HAP-1 (cell line): Measurements from ENCODE around the gene SRC.

Source experiments
- DNase-seq, 2 experiments: peaks; one replicate each; pipeline ENCODE4 v3.0.0-alpha.2; 2016 to 2020; ENCODE audit warnings: low spot score in 2 of 2
- H3K27me3 ChIP-seq: fragments of 250-450 bp; sonication (Bioruptor Pico); 2 replicates; pipeline ENCODE4 v1.5.1; 2020; ENCODE audit warnings: low read depth, mild to moderate bottlenecking, moderate library complexity
- H3K36me3 ChIP-seq: fragments of 250-450 bp; sonication (Bioruptor Pico); replicated peaks from 2 replicates; pipeline ENCODE4 v1.5.1; 2020; ENCODE audit warnings: mild to moderate bottlenecking
- H3K4me1 ChIP-seq: fragments of 250-450 bp; sonication (Bioruptor Pico); 2 replicates; pipeline ENCODE4 v1.5.1; 2020; ENCODE audit warnings: mild to moderate bottlenecking
- H3K4me3 ChIP-seq: fragments of 250-450 bp; sonication (Bioruptor Pico); 2 replicates; pipeline ENCODE4 v1.5.1; 2020; ENCODE audit warnings: mild to moderate bottlenecking, moderate library complexity
- H3K9me3 ChIP-seq: fragments of 250-450 bp; sonication (Bioruptor Pico); 2 replicates; pipeline ENCODE4 v1.5.1; 2020; ENCODE audit warnings: mild to moderate bottlenecking, moderate library complexity
- in situ Hi-C: fragments of 300-500 bp; cut with MboI; formaldehyde crosslinking; loops from 3 replicates; pipeline ENCODE4 v1.14.3; 2020; ENCODE audit warnings: low sequenced_read_pairs, inconsistent platforms, mixed read lengths

The SRC gene

DNA sequence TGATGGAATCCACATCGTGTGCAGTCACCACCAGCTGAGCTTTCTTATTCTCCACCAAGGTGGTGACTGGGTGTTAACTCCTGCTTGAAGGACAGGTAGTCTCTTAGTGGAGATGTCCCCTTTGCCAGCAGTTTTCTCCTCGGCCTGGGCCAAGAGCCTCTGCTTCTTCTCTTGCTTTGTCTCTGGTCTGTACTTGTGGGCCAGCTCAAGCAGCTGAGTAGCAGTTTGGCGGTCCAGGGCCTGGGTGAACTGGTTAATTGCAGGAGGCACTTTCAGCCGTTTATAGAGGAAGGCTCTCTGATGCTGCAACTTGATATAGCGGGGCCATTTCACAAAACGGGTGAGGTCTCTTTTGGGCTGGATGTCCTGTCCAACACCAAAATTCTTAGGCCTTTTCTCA, 99.1 kb downstream of the SRC start:
- Histone ChIP-seq H3K9me3 (no peaks in the 10 kb centered on the region), H3K4me1 (no peaks in the 10 kb centered on the region), H3K4me3 (no peak overlapping the region), H3K27me3 (peaks cover 6% of the 10 kb centered on the region), H3K36me3 (no peaks in the 10 kb centered on the region)
- DNase-seq, result no peak
- in situ Hi-C loops, result no loop called here

DNA sequence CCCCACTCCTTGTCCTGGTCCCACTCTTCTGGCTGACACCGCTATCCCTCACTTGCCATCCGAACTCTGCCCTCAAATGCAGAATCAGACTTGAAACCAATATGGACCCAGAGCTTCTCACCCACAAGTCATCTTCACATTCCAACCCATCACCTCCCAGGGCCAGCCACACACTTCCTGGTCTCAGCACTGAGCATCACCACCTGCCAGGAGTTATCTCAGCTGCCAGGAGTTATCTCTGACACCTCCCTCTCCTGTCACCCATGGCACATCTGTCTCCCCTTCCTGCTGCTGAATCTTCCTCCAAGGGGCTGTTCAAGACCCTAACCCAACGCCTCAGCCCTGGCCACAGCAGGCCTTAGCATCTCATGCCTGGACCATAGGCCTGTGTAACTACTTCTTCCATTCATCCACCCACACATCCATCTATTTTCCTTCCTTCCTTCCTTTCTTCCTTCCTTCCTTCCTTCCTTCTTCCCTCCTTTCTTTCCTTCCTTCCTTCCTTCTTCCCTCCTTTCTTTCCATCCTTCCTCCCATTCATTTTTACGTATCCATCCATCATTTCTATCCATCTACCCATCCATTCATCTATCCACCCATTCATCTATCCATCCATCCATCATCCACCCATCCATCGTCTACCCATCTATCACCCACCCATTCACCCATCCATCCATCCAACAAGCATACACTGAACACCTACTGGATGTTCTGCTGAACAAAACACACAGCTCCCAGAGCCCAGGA, 100.5 kb downstream of the SRC start:
- H3K36me3 ChIP-seq, result no peaks in the 10 kb centered on the region
- H3K9me3 ChIP-seq, result no peaks in the 10 kb centered on the region
- H3K27me3 ChIP-seq, result peaks cover 6% of the 10 kb centered on the region
- in situ Hi-C loops, result no loop called here
- H3K4me3 ChIP-seq, result no peak overlapping the region
- no peaks in the 10 kb centered on the region for H3K4me1 ChIP-seq
- DNase-seq, result no peak

- DNase-seq, result no peak
- peaks cover 7% of the 10 kb centered on the region for H3K27me3 ChIP-seq
- H3K36me3 ChIP-seq, result no peaks in the 10 kb centered on the region
- in situ Hi-C loops, result no loop called here
- no peaks in the 10 kb centered on the region for H3K9me3 ChIP-seq
- H3K4me1 ChIP-seq, result no peaks in the 10 kb centered on the region
- H3K4me3 ChIP-seq, result no peak overlapping the region
Measured at GRCh38 chr20:37447688-37448087, 101.7 kb downstream of the SRC start.

GRCh38 chr20:37449276-37449675, 103.3 kb downstream of the SRC start:
- no peak for DNase-seq
- H3K9me3 ChIP-seq, result no peaks in the 10 kb centered on the region
- H3K36me3 ChIP-seq, result no peaks in the 10 kb centered on the region
- H3K27me3 ChIP-seq, result peaks cover 9% of the 10 kb centered on the region
- no peaks in the 10 kb centered on the region for H3K4me1 ChIP-seq
- in situ Hi-C loops, result no loop called here
- no peak overlapping the region for H3K4me3 ChIP-seq

DNA sequence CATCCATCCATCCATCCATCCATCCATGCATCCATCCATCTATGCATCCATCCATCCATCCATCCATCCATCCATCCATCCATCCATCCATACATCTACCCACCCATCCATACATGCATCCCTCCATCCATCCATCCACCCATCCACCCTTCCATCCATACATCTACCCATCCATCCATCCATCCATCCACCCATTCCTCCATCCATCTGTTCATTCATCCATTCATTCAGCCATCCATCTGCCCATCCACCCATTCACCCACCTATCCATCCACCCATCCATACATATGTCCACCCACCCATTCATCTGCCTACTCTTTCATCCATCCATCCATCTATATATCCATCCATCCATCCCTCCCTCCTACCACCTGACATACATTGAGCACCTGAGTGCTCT, 104.4 kb downstream of the SRC start:
- in situ Hi-C loops, result no loop called here
- no peaks in the 10 kb centered on the region for H3K4me1 ChIP-seq
- H3K9me3 ChIP-seq, result no peaks in the 10 kb centered on the region; the same call in 1 of the 2 replicates
- no peaks in the 10 kb centered on the region for H3K36me3 ChIP-seq
- DNase-seq, result no peak
- peaks cover 9% of the 10 kb centered on the region for H3K27me3 ChIP-seq
- no peak overlapping the region for H3K4me3 ChIP-seq

- Histone ChIP-seq H3K4me3 (no peak overlapping the region), H3K27me3 (peaks cover 9% of the 10 kb centered on the region), H3K4me1 (no peaks in the 10 kb centered on the region), H3K36me3 (no peaks in the 10 kb centered on the region), H3K9me3 (peaks cover 6% of the 10 kb centered on the region; the same call in 1 of the 2 replicates)
- DNase-seq, result no peak
- in situ Hi-C loops, result no loop called here
Measured at GRCh38 chr20:37451616-37452015, 105.7 kb downstream of the SRC start.

- no peak overlapping the region for H3K4me3 ChIP-seq
- in situ Hi-C loops, result no loop called here
- no peak for DNase-seq
- H3K27me3 ChIP-seq, result peaks cover 9% of the 10 kb centered on the region
- H3K4me1 ChIP-seq, result no peaks in the 10 kb centered on the region
- no peaks in the 10 kb centered on the region for H3K36me3 ChIP-seq
- peaks cover 6% of the 10 kb centered on the region; the same call in 1 of the 2 replicates for H3K9me3 ChIP-seq
Measured at GRCh38 chr20:37452236-37452635, 106.3 kb downstream of the SRC start.

GRCh38 chr20:37453288-37453687, 107.3 kb downstream of the SRC start:
- in situ Hi-C loops, result no loop called here
- Histone ChIP-seq H3K9me3 (peaks cover 6% of the 10 kb centered on the region; the same call in 1 of the 2 replicates), H3K36me3 (no peaks in the 10 kb centered on the region), H3K27me3 (peaks cover 9% of the 10 kb centered on the region), H3K4me3 (no peak overlapping the region), H3K4me1 (no peaks in the 10 kb centered on the region)
- no peak for DNase-seq

DNA sequence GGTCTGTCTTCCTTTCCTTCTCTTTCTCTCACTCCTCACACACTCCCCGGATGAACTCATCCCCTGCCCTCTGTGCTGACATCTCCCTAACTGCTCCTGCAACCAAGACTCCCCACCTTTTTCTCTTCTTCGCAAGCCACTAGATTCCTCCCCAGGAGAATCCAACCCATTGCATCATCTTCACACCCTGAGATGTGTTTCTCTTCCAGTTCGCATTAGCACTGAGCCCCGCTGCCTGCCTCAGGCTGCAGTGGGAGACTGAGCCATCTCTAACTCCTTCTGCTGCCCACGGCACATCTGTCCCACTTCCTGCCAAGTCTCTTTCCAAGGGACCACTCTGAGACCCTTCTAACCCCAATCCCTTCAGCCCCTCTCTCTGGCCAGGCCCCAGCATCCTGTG, 107.9 kb downstream of the SRC start:
- no peaks in the 10 kb centered on the region for H3K4me1 ChIP-seq
- H3K36me3 ChIP-seq, result no peaks in the 10 kb centered on the region
- H3K9me3 ChIP-seq, result peaks cover 9% of the 10 kb centered on the region; the same call in 1 of the 2 replicates
- peaks cover 7% of the 10 kb centered on the region; the same call in 1 of the 2 replicates for H3K27me3 ChIP-seq
- in situ Hi-C loops, result no loop called here
- no peak overlapping the region for H3K4me3 ChIP-seq
- no peak for DNase-seq

GRCh38 chr20:37454636-37455385, 108.9 kb downstream of the SRC start:
- Histone ChIP-seq H3K27me3 (0 out of 2 replicates have a peak, but pooled peaks cover 3% of the 10 kb centered on the region), H3K9me3 (peaks cover 9% of the 10 kb centered on the region; the same call in 1 of the 2 replicates)
- in situ Hi-C loops, result no loop called here

More at GRCh38 chr20:37454636-37455385, 108.9 kb downstream of the SRC start:
- Histone ChIP-seq H3K4me1 (no peaks in the 10 kb centered on the region), H3K36me3 (no peaks in the 10 kb centered on the region), H3K4me3 (no peak overlapping the region)
- no peak for DNase-seq
